B cell (primary cell): ENCODE data around the gene PROM1. TPM values are rescaled to one million over a fixed set of nuclear protein-coding genes. Genes with fewer than 3 reads are reported as not detected.

Source experiments
- ATAC-seq: fragments of 200-7000 bp; cut with Tn5 transposase; one replicate; pipeline ENCODE4 v1.10.0; 2021; ENCODE audit warnings: low read depth, mild to moderate bottlenecking, moderate number of reproducible peaks, moderate library complexity
- CTCF ChIA-PET: fragments of 350-600 bp; sonication (Branson Sonifier 250); formaldehyde crosslinking; loops from one replicate; lab custom pipeline; 2021; ENCODE audit warnings: antibody characterized with exemption, inconsistent platforms; lab: Charles Lee
- POLR2A ChIA-PET: fragments of 350-600 bp; sonication (Branson Sonifier 250); formaldehyde crosslinking; loops from one replicate; lab custom pipeline; 2021; ENCODE audit warnings: antibody characterized with exemption; lab: Charles Lee
- DNase-seq: peaks from one replicate; pipeline ENCODE4 v3.0.0; 2013
- H2AFZ ChIP-seq: 2 replicates; pipeline ENCODE4 v1.6.1; 2012; ENCODE audit warnings: mild to moderate bottlenecking, low read depth, low read length; ENCODE audit not compliant: insufficient read depth, poor library complexity, severe bottlenecking
- H3K27ac ChIP-seq, 2 donors: 1 replicate in 1 of 2; 2 replicates in 1 of 2; pipeline ENCODE4 v1.5.1; 2012 to 2013; ENCODE audit warnings: low read length in 2 of 2, mild to moderate bottlenecking in 2 of 2, moderate library complexity in 1 of 2
- H3K27me3 ChIP-seq, 4 experiments: fragments of 200-600 bp in 1 of 4; sonication (generic) in 1 of 4; replicated peaks in 1 of 4; 1 replicate in 2 of 4; 2 replicates in 2 of 4; pipeline versions ENCODE4 v1.6.1 to v1.7.0; 2013 to 2016; ENCODE audit warnings: low read length in 3 of 4, mild to moderate bottlenecking in 2 of 4, mixed read lengths in 1 of 4, moderate library complexity in 1 of 4; ENCODE audit not compliant: insufficient read depth in 4 of 4, control insufficient read depth in 3 of 4; ENCODE audit errors: control extremely low read depth in 1 of 4
- H3K36me3 ChIP-seq, 2 experiments: replicated peaks in 1 of 2; 1 replicate in 1 of 2; 2 replicates in 1 of 2; pipeline versions ENCODE4 v1.6.1 to v1.7.1; 2013; ENCODE audit warnings: low read length in 1 of 2; ENCODE audit not compliant: insufficient read depth in 2 of 2, control insufficient read depth in 1 of 2; ENCODE audit errors: control extremely low read depth in 1 of 2, extremely low read depth in 1 of 2
- H3K4me1 ChIP-seq, 2 donors: fragments of 200-600 bp in 1 of 2; sonication (generic) in 1 of 2; 1 replicate in 1 of 2; 2 replicates in 1 of 2; pipeline versions ENCODE4 v1.5.1 to v1.6.1; 2013 to 2017; ENCODE audit warnings: low read length in 2 of 2; ENCODE audit not compliant: control insufficient read depth in 2 of 2, insufficient read depth in 2 of 2
- H3K4me2 ChIP-seq: replicated peaks from 2 replicates; pipeline ENCODE3; 2012; ENCODE audit warnings: mild to moderate bottlenecking, low read depth, low read length; ENCODE audit not compliant: poor library complexity, severe bottlenecking
- H3K4me3 ChIP-seq, 5 experiments: fragments of 200-600 bp in 1 of 5; sonication (generic) in 1 of 5; 1 replicate in 3 of 5; 2 replicates in 2 of 5; pipeline versions ENCODE4 v1.5.1 to v1.7.0; 2011 to 2016; ENCODE audit warnings: low read length in 4 of 5, mild to moderate bottlenecking in 4 of 5, low read depth in 2 of 5, control low read depth in 1 of 5, moderate library complexity in 1 of 5; ENCODE audit not compliant: insufficient read depth in 1 of 5; ENCODE audit errors: control extremely low read depth in 1 of 5, extremely low read depth in 1 of 5
- H3K79me2 ChIP-seq: fragments of 200-600 bp; sonication (generic); one replicate; pipeline ENCODE4 v1.6.0; 2016; ENCODE audit warnings: low read length; ENCODE audit not compliant: control insufficient read depth, insufficient read depth
- H3K9ac ChIP-seq: fragments of 200-600 bp; sonication (generic); 2 replicates; pipeline ENCODE4 v1.6.1; 2017; ENCODE audit warnings: mild to moderate bottlenecking, low read length, moderate library complexity
- H3K9me3 ChIP-seq, 3 donors: one replicate each; pipeline versions ENCODE4 v1.6.1 to v1.7.1; 2013; ENCODE audit warnings: low read length in 2 of 3; ENCODE audit not compliant: control insufficient read depth in 2 of 3, insufficient read depth in 1 of 3; ENCODE audit errors: control extremely low read depth in 1 of 3
- H4K20me1 ChIP-seq: 2 replicates; pipeline ENCODE4 v1.6.0; 2012; ENCODE audit warnings: mild to moderate bottlenecking, low read length; ENCODE audit not compliant: insufficient read depth, control insufficient read depth, poor library complexity, severe bottlenecking
- H3K27ac Mint-ChIP-seq: one replicate; pipeline ENCODE4 v1.8.0; 2021; ENCODE audit warnings: mixed read lengths
- H3K27me3 Mint-ChIP-seq: one replicate; pipeline ENCODE4 v1.8.0; 2021; ENCODE audit warnings: mixed read lengths
- H3K4me1 Mint-ChIP-seq: one replicate; pipeline ENCODE4 v1.8.0; 2021; ENCODE audit warnings: mixed read lengths
- H3K4me3 Mint-ChIP-seq: one replicate; pipeline ENCODE4 v1.8.0; 2021; ENCODE audit warnings: mixed read lengths
- H3K9me3 Mint-ChIP-seq: one replicate; pipeline ENCODE4 v1.8.0; 2022; ENCODE audit warnings: mixed read lengths; ENCODE audit not compliant: insufficient read depth
- EZH2 ChIP-seq: IDR thresholded peaks from 2 replicates; pipeline ENCODE4 v1.6.1; 2012; ENCODE audit warnings: borderline replicate concordance, low read depth, mild to moderate bottlenecking, moderate library complexity, low read length; ENCODE audit not compliant: insufficient read depth, poor library complexity, severe bottlenecking
- WGBS: methylation state at CpG from one replicate; pipeline ENCODE4 v1.1.5; 2013; ENCODE audit warnings: missing lambda C conversion rate; ENCODE audit not compliant: insufficient coverage; 5-methylcytosine and 5-hydroxymethylcytosine counted together
- intact Hi-C: fragments of 100-400 bp; cut with micrococcal nuclease; formaldehyde crosslinking; loops from one replicate; pipeline ENCODE4 v1.10.0; 2022
- polyA plus RNA-seq: library from polyadenylated mRNA; depleted of rRNA; stranded (reverse); fragments of >200 nt; gene quantifications from 2 replicates; pipeline ENCODE4 v1.2.3, GENCODE V29; 2012
- total RNA-seq, 2 donors: library from RNA; stranded (reverse); fragments of 120-200 nt in 1 of 2; gene quantifications; 1 replicate in 1 of 2; 2 replicates in 1 of 2; pipeline versions ENCODE4 v1.2.3 to v1.2.4, GENCODE V29; 2013 to 2022
- TF ChIP-seq, protein P1 (sequence below): fragments of 200-600 bp; IDR thresholded peaks from one replicate; pipeline ENCODE4 v1.8.0; 2022; ENCODE audit warnings: antibody characterized with exemption, mild to moderate bottlenecking

The PROM1 gene
- total and polyA plus RNA-seq, 2 donors (not counting 1 experiment from before 2014, with no cell fraction given) = 0.04 TPM; not detected in 1

DNA sequence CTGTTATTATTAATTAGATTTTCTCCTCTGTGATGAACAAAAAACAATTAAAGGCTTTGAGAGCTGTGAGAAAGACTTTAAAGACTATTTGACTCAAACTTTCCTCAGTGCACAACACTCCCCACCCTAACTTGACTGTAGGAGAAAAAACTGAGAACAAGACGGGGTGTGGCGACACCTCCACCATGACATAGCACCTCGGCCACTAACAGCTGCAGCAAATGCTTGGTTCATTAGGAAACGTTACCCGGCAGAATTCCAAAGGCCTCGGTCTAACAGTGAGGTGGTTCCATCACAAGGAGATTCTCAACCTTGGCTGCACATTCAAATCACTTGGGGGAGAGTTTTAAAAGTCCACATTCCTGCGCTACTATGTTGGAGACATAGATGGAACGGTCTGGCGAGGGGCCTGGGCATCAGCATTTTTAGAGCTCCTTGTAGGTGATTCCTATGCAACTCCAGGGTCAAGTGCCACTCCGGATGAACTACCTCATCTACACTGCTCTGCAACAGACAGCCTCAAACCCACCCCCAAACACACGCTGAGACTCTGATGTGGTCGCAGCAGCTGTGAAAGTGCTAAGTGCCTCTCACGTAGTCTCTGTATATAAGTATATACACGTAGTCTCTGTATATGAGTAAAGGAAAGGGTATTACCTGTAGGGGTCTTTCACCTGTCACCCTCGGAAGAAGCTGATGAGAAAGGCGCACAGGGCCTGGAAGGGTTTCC is 121.9 kb downstream of the PROM1 start:
- TF ChIP-seq, protein P1, sequence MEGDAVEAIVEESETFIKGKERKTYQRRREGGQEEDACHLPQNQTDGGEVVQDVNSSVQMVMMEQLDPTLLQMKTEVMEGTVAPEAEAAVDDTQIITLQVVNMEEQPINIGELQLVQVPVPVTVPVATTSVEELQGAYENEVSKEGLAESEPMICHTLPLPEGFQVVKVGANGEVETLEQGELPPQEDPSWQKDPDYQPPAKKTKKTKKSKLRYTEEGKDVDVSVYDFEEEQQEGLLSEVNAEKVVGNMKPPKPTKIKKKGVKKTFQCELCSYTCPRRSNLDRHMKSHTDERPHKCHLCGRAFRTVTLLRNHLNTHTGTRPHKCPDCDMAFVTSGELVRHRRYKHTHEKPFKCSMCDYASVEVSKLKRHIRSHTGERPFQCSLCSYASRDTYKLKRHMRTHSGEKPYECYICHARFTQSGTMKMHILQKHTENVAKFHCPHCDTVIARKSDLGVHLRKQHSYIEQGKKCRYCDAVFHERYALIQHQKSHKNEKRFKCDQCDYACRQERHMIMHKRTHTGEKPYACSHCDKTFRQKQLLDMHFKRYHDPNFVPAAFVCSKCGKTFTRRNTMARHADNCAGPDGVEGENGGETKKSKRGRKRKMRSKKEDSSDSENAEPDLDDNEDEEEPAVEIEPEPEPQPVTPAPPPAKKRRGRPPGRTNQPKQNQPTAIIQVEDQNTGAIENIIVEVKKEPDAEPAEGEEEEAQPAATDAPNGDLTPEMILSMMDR = no peak
- no peak for TF ChIP-seq EZH2
- Histone ChIP-seq H3K4me3 (no peak overlapping the region), H3K4me2 (no peak overlapping the region), H3K27ac (no peak overlapping the region), H4K20me1 (no peaks in the 10 kb centered on the region), H2AFZ (no peak overlapping the region), H3K79me2 (no peaks in the 10 kb centered on the region), H3K36me3 (no peaks in the 10 kb centered on the region), H3K9me3 (peaks cover 0 to 6% (median 0%) of the 10 kb centered on the region in 3 donors), H3K9ac (no peak overlapping the region), H3K27me3 (no peaks in the 10 kb centered on the region), H3K4me1 (peaks cover 6 to 9% of the 10 kb centered on the region in 2 donors)
- ChIA-PET POLR2A (interaction anchor here (0.6 kb wide), 1 partner anchor 259 kb away, joined by 4 read pairs; the partner anchor contains the start of gene BST1), CTCF (interaction anchor here (1.4 kb wide), 1 partner anchor 156 kb away, joined by 3 read pairs; no protein-coding TSS in a partner anchor)
- Mint-ChIP-seq H3K4me1 (peaks cover 13% of the 10 kb centered on the region), H3K9me3 (peaks cover 6% of the 10 kb centered on the region), H3K27me3 (peaks cover 12% of the 10 kb centered on the region), H3K4me3 (no peak overlapping the region), H3K27ac (no peak overlapping the region)
- 87% methylated on average over 9 of the region's 16 CpGs for WGBS
- intact Hi-C loops = no loop called here
- DNase-seq (no peak), ATAC-seq (no peak)

DNA sequence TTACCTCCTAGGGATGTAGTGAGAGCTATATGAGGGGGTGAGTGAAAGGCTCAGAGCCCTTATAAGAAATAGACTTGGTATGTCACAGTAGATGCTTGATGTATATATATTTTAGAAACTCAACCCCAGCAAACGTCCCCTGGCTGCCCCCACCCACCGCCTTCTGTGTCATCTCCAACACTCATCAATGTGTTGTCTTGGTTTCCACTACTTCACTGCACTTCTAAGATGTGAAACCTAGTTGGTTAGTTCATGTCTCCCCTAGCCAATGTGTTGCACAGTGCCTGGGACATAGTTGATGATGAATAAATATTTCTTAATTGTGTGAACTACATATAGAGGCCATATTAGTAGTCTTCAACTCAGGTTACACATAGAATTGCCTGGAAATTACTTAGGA is 125.3 kb downstream of the PROM1 start:
- peaks cover 6% of the 10 kb centered on the region for H3K27me3 Mint-ChIP-seq
- Histone ChIP-seq H3K9ac (no peak overlapping the region), H3K27me3 (no peaks in the 10 kb centered on the region), H3K4me1 (peaks cover 6 to 8% of the 10 kb centered on the region in 2 donors), H3K9me3 (peaks cover 0 to 7% (median 2%) of the 10 kb centered on the region in 3 donors), H3K4me2 (no peak overlapping the region), H3K27ac (no peak overlapping the region), H2AFZ (no peak overlapping the region), H3K79me2 (no peaks in the 10 kb centered on the region), H3K4me3 (no peak overlapping the region), H3K36me3 (no peaks in the 10 kb centered on the region), H4K20me1 (no peaks in the 10 kb centered on the region)
- ATAC-seq (no peak), DNase-seq (no peak)
- no peak overlapping the region for H3K27ac Mint-ChIP-seq
- ChIA-PET CTCF (interaction anchor here (1.1 kb wide), 1 partner anchor 76 kb away, joined by 3 read pairs; no protein-coding TSS in a partner anchor), POLR2A (no interaction called here)
- intact Hi-C loops = loop anchor here (5.0 kb wide), 1 partner anchor 726 kb away; no protein-coding TSS in a partner anchor
- TF ChIP-seq EZH2 = no peak
- TF ChIP-seq, protein P1 = no peak
- WGBS = no CpG with 5 or more reads among the region's 2 CpGs
- H3K9me3 Mint-ChIP-seq = peaks cover 2% of the 10 kb centered on the region
- H3K4me1 Mint-ChIP-seq = peaks cover 14% of the 10 kb centered on the region
- no peak overlapping the region for H3K4me3 Mint-ChIP-seq
